A549 (cell line): ENCODE data around the gene DACH2.

Experiments
- CEBPB ChIP-seq, 2 experiments: fragments of >200 bp in 1 of 2; sonication (Bioruptor Twin) in 1 of 2; formaldehyde crosslinking in 1 of 2; IDR thresholded peaks; 2 replicates each; pipeline ENCODE4 v1.6.1; 2012 to 2016
- CTCF ChIP-seq: fragments of >200 bp; sonication (Bioruptor Twin); formaldehyde crosslinking; IDR thresholded peaks from 3 replicates; pipeline ENCODE4 v1.5.1; 2016
- JUN ChIP-seq, 2 experiments: fragments of >200 bp; sonication (Bioruptor Twin); formaldehyde crosslinking; IDR thresholded peaks; 2 replicates in 1 of 2; 3 replicates in 1 of 2; pipeline ENCODE4 v1.6.1; 2016 to 2017
- POLR2A ChIP-seq: IDR thresholded peaks from 2 replicates; pipeline ENCODE4 v1.6.1; 2012; ENCODE audit warnings: mild to moderate bottlenecking, low read length
- REST ChIP-seq: fragments of 200-600 bp; sonication (generic); IDR thresholded peaks from 2 replicates; pipeline ENCODE4 v1.6.1; 2016; ENCODE audit warnings: antibody characterized with exemption, mild to moderate bottlenecking, moderate library complexity
- RNF2 ChIP-seq: fragments of 200-600 bp; sonication (generic); IDR thresholded peaks from 2 replicates; pipeline ENCODE4 v1.6.1; 2016; ENCODE audit warnings: low read depth, mild to moderate bottlenecking, antibody characterized with exemption, moderate library complexity, borderline replicate concordance

GRCh38 chrX:86809651-86810050 lies 661.4 kb downstream of the DACH2 start:
- TF ChIP-seq POLR2A (no peak), CTCF (no peak), CEBPB (IDR thresholded peaks at IDR 0.05) (no peak), JUN (IDR thresholded peaks at IDR 0.05) (no peak), RNF2 (no peak), REST (no peak)
